Retinal pigment epithelial cell (primary cell): ENCODE data around the gene CFAP73.

Source experiments
- DNase-seq: peaks from one replicate; pipeline ENCODE4 v3.0.0-alpha.2; 2010; ENCODE audit warnings: low read depth
- H3K4me3 ChIP-seq: 2 replicates; pipeline ENCODE4 v1.5.1; 2011; ENCODE audit warnings: mild to moderate bottlenecking, low read length, control low read depth, moderate library complexity
- TF ChIP-seq, protein P1 (sequence below): conservative IDR thresholded peaks from 2 replicates; pipeline ENCODE4 v1.5.1; 2011; ENCODE audit warnings: low read depth, low read length, control low read depth, inconsistent platforms

Gene CFAP73

GRCh38 chr12:113149361-113150150, at the start of gene CFAP73:
TSS of gene CFAP73 (plus strand) at chr12:113149724. CDS start at chr12:113149858, 134 bp downstream.
- H3K4me3 ChIP-seq = peak within 1 kb of the TSS; percentile 16
- peak; percentile 72 for DNase-seq
- TF ChIP-seq, protein P1, sequence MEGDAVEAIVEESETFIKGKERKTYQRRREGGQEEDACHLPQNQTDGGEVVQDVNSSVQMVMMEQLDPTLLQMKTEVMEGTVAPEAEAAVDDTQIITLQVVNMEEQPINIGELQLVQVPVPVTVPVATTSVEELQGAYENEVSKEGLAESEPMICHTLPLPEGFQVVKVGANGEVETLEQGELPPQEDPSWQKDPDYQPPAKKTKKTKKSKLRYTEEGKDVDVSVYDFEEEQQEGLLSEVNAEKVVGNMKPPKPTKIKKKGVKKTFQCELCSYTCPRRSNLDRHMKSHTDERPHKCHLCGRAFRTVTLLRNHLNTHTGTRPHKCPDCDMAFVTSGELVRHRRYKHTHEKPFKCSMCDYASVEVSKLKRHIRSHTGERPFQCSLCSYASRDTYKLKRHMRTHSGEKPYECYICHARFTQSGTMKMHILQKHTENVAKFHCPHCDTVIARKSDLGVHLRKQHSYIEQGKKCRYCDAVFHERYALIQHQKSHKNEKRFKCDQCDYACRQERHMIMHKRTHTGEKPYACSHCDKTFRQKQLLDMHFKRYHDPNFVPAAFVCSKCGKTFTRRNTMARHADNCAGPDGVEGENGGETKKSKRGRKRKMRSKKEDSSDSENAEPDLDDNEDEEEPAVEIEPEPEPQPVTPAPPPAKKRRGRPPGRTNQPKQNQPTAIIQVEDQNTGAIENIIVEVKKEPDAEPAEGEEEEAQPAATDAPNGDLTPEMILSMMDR = no peak

GRCh38 chr12:113099764-113100163, 49.8 kb upstream of the CFAP73 start:
- no peak overlapping the region for H3K4me3 ChIP-seq
- TF ChIP-seq, protein P1 = no peak
- no peak for DNase-seq

DNA sequence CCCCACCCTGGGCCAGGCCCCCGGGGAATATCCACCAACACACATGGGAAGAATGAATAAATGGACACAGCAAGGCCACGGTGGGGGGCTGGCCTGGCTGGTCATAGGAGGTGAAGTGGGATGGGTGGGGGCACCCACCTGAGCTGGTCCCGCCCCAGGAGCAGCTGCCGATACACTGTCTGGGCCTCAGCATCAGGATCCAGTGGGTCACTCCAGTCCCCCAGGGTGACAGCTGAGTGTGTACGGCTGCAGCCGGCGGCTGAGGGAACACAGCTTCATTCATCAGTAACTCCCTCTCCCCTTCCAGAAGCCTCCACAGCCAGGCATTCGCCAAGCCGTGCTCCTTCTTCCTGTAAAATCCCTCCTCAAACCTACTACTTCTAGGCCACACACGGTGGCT, 47.8 kb upstream of the CFAP73 start:
- TF ChIP-seq, protein P1 = no peak
- DNase-seq = no peak
- no peak overlapping the region for H3K4me3 ChIP-seq

GRCh38 chr12:113102811-113103210, 46.7 kb upstream of the CFAP73 start:
- TF ChIP-seq, protein P1 = no peak
- H3K4me3 ChIP-seq = no peak overlapping the region
- no peak for DNase-seq

- peak overlapping the region; percentile 20 for H3K4me3 ChIP-seq
- TF ChIP-seq, protein P1 = no peak
- no peak for DNase-seq
These were observed 45.6 kb upstream of the CFAP73 start for GRCh38 chr12:113103756-113104450.

GRCh38 chr12:113104953-113105510, 44.5 kb upstream of the CFAP73 start:
- H3K4me3 ChIP-seq = no peak overlapping the region
- TF ChIP-seq, protein P1 = no peak
- no peak for DNase-seq
